Tibial artery (tissue), 4 donors: ENCODE measurements around the gene TOM1.

ENCODE experiments used
- DNase-seq, 2 donors: peaks; one replicate each; pipeline ENCODE4 v3.0.0-alpha.2; 2019
- H3K27ac ChIP-seq, 2 donors: fragments of 200-600 bp; sonication (generic) in 1 of 2; 1 replicate in 1 of 2; 2 replicates in 1 of 2; pipeline ENCODE4 v1.5.1; 2018 to 2019; ENCODE audit warnings: mild to moderate bottlenecking in 1 of 2
- H3K27me3 ChIP-seq, 2 donors: fragments of 200-600 bp; sonication (generic) in 1 of 2; one replicate each; pipeline versions ENCODE4 v1.5.1 to v1.6.0; 2016 to 2019
- H3K36me3 ChIP-seq, 3 donors: fragments of 200-600 bp; sonication (generic) in 2 of 3; one replicate each; pipeline ENCODE4 v1.5.1; 2016 to 2019; ENCODE audit warnings: mild to moderate bottlenecking in 2 of 3
- H3K4me1 ChIP-seq, 4 donors: fragments of 200-600 bp; sonication (generic) in 2 of 4; 1 replicate in 3 of 4; 2 replicates in 1 of 4; pipeline ENCODE4 v1.5.1; 2016 to 2019
- H3K4me3 ChIP-seq, 2 donors: fragments of 200-600 bp; sonication (generic) in 1 of 2; 1 replicate in 1 of 2; 2 replicates in 1 of 2; pipeline ENCODE4 v1.5.1; 2018 to 2019; ENCODE audit warnings: mild to moderate bottlenecking in 2 of 2
- H3K9me3 ChIP-seq, 3 donors: fragments of 200-600 bp; sonication (generic) in 1 of 3; one replicate each; pipeline ENCODE4 v1.5.1; 2016 to 2019
- CTCF ChIP-seq, 2 experiments: fragments of 200-600 bp in 1 of 2; fragments of 450-650 bp in 1 of 2; IDR thresholded peaks; one replicate each; pipeline ENCODE4 v1.5.1; 2017 to 2019; ENCODE audit warnings: antibody characterized with exemption in 2 of 2, mild to moderate bottlenecking in 1 of 2, moderate library complexity in 1 of 2
- intact Hi-C: fragments of 100-400 bp; cut with DNase I; formaldehyde crosslinking; loops from one replicate; pipeline ENCODE4 v1.15.0; 2023; ENCODE audit warnings: low total_unique reads

Gene TOM1

GRCh38 chr22:35275580-35275979, 24.1 kb upstream of the TOM1 start:
- H3K27ac ChIP-seq, result no peak overlapping the region
- H3K4me3 ChIP-seq, result no peak overlapping the region
- H3K36me3 ChIP-seq, result peaks cover 0 to 58% (median 16%) of the 10 kb centered on the region in 3 donors
- no peak for DNase-seq
- no peaks in the 10 kb centered on the region for H3K27me3 ChIP-seq
- no peaks in the 10 kb centered on the region for H3K4me1 ChIP-seq
- intact Hi-C loops, result no loop called here
- no peaks in the 10 kb centered on the region for H3K9me3 ChIP-seq
- no peak for TF ChIP-seq CTCF (IDR thresholded peaks at IDR 0.05)

GRCh38 chr22:35276019-35276418, 23.7 kb upstream of the TOM1 start:
- no peak overlapping the region for H3K4me3 ChIP-seq
- intact Hi-C loops, result no loop called here
- no peaks in the 10 kb centered on the region for H3K27me3 ChIP-seq
- no peaks in the 10 kb centered on the region for H3K4me1 ChIP-seq
- DNase-seq, result no peak
- H3K27ac ChIP-seq, result no peak overlapping the region
- peaks cover 0 to 58% (median 14%) of the 10 kb centered on the region in 3 donors for H3K36me3 ChIP-seq
- H3K9me3 ChIP-seq, result no peaks in the 10 kb centered on the region
- no peak for TF ChIP-seq CTCF (IDR thresholded peaks at IDR 0.05)

- intact Hi-C loops, result no loop called here
Observed at GRCh38 chr22:35288116-35288515, 11.6 kb upstream of the TOM1 start.

GRCh38 chr22:35292786-35293185, 6.9 kb upstream of the TOM1 start:
- TF ChIP-seq CTCF (IDR thresholded peaks at IDR 0.05), result no peak
- H3K36me3 ChIP-seq, result peaks cover 52 to 71% (median 62%) of the 10 kb centered on the region in 3 donors
- H3K27me3 ChIP-seq, result no peaks in the 10 kb centered on the region
- H3K4me3 ChIP-seq, result no peak overlapping the region
- no peak for DNase-seq
- no peaks in the 10 kb centered on the region for H3K9me3 ChIP-seq
- H3K4me1 ChIP-seq, result no peaks in the 10 kb centered on the region
- H3K27ac ChIP-seq, result no peak overlapping the region
- intact Hi-C loops, result no loop called here

More at GRCh38 chr22:35288116-35288515, 11.6 kb upstream of the TOM1 start:
- Histone ChIP-seq H3K27ac (no peak overlapping the region), H3K36me3 (peaks cover 68 to 87% (median 85%) of the 10 kb centered on the region in 3 donors), H3K4me3 (no peak overlapping the region), H3K27me3 (no peaks in the 10 kb centered on the region), H3K4me1 (no peaks in the 10 kb centered on the region), H3K9me3 (no peaks in the 10 kb centered on the region)
- DNase-seq, result no peak
- no peak for TF ChIP-seq CTCF (IDR thresholded peaks at IDR 0.05)

- no peak overlapping the region for H3K4me3 ChIP-seq
- peaks cover 0 to 11% (median 8%) of the 10 kb centered on the region in 4 donors for H3K4me1 ChIP-seq
- no peaks in the 10 kb centered on the region for H3K9me3 ChIP-seq
- TF ChIP-seq CTCF (IDR thresholded peaks at IDR 0.05), result no peak
- H3K27me3 ChIP-seq, result no peaks in the 10 kb centered on the region
- peaks cover 20 to 38% (median 31%) of the 10 kb centered on the region in 3 donors for H3K36me3 ChIP-seq
- DNase-seq, result no peak
- intact Hi-C loops, result no loop called here
- no peak overlapping the region for H3K27ac ChIP-seq
Observed at GRCh38 chr22:35296051-35296450, 3.6 kb upstream of the TOM1 start.

GRCh38 chr22:35299217-35299672, 449 bp upstream of the TOM1 start:
- Histone ChIP-seq H3K4me1 (peaks cover 0 to 22% (median 11%) of the 10 kb centered on the region in 4 donors), H3K36me3 (peaks cover 0 to 8% (median 1%) of the 10 kb centered on the region in 3 donors), H3K9me3 (no peaks in the 10 kb centered on the region), H3K4me3 (peak overlapping the region; percentile 69 to 87), H3K27ac (peak overlapping the region; percentile 97), H3K27me3 (no peaks in the 10 kb centered on the region)
- no peak for DNase-seq
- TF ChIP-seq CTCF (IDR thresholded peaks at IDR 0.05), result peak; percentile 11 to 13
- intact Hi-C loops, result no loop called here
